ENCODE data around the gene SGPL1.

GRCh38 chr10:70832221-70832620 lies 16.5 kb downstream of the SGPL1 start:
- TF ChIP-seq CTCF (IDR thresholded peaks at IDR 0.05) = no peak
- TF ChIP-seq EZH2 (IDR thresholded peaks at IDR 0.05) = no peak

Measured in neural progenitor cell (in vitro differentiated cells).